GM18873 (cell line): ENCODE data around the gene ASCC1.

Experiments used
- ATAC-seq: cut with Tn5 transposase; IDR thresholded peaks from one replicate; pipeline ENCODE4 v1.9.1; 2021; ENCODE audit warnings: mild to moderate bottlenecking, moderate library complexity, moderate number of reproducible peaks; ENCODE audit not compliant: unreplicated experiment, low FRiP score

Gene ASCC1

GRCh38 chr10:72056932-72057751 is 158.9 kb downstream of the ASCC1 start:
- ATAC-seq: no peak

DNA sequence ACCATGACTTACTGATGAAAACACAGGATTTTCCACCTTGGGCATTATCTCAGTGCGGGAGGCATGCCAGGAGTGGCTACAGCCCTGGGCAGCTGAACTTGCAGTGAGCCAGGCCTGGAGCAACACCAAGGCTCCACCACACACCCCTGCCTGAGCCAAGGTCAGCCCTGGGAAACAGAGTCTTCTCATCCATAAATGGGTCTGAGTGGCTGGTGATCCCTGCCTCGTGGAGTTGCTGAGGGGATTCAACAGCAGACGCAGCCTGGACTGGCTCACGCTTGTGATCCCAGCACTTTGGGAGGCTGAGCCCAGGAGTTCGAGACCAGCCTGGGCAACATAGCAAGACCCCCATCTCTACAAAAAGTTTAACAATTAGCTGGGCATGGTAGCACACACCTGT is 160.0 kb downstream of the ASCC1 start:
- no peak for ATAC-seq

- ATAC-seq: no peak
Observed at GRCh38 chr10:72053690-72054089, 162.4 kb downstream of the ASCC1 start.

- no peak for ATAC-seq
Observed at GRCh38 chr10:72050873-72051272, 165.2 kb downstream of the ASCC1 start.

- ATAC-seq: no peak
Observed at GRCh38 chr10:72049969-72050781, 165.9 kb downstream of the ASCC1 start.

GRCh38 chr10:72049472-72049871 is 166.6 kb downstream of the ASCC1 start:
- ATAC-seq: no peak

DNA sequence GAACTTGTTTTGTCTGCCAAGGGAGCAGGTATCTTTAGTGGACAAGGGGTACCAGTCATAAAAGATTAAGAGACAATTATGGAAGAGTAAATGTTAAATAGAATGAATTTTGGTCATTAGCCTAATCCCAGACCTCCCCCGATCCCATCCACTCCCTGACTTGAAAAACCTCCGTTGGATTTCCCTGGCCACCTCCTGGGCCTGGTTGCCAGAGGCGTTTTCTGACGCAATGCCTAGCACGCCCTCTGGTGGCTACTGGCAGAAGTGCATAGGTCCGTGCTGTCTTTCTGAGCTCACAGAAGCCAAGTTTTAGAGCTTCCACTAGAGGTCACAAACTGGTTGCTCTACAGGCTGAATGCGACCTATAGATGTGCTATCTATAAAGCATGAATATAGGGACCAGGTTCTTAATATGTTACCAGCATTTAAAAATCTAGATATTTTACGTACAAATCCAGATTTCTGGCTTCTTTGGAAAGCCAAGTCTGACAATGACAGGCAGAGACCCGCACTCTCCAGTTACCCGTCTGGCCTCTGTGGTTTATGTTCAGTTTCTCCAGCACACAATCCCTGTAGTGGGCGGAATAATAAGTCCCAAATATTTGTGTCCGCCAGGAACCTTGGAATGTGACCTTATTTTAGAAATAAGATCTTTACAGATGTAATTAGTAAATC is 167.5 kb downstream of the ASCC1 start:
- no peak for ATAC-seq
